SK-N-SH (cell line): ENCODE measurements around the gene OR4D11.

Experiments
- EP300 ChIP-seq, 2 experiments: IDR thresholded peaks; 2 replicates each; pipeline versions ENCODE4 v1.4.0 to v1.6.1; 2012; ENCODE audit warnings: borderline replicate concordance in 1 of 2, low read depth in 1 of 2, low read length in 1 of 2
- TF ChIP-seq, protein P1 (sequence below): fragments of 200-600 bp; sonication (generic); IDR thresholded peaks from 2 replicates; pipeline ENCODE4 v1.6.1; 2017; ENCODE audit warnings: antibody characterized with exemption, mild to moderate bottlenecking, moderate library complexity
- TF ChIP-seq, protein P2 (sequence below): IDR thresholded peaks from 2 replicates; pipeline ENCODE4 v1.4.0; 2012; ENCODE audit warnings: low read depth, borderline replicate concordance

DNA sequence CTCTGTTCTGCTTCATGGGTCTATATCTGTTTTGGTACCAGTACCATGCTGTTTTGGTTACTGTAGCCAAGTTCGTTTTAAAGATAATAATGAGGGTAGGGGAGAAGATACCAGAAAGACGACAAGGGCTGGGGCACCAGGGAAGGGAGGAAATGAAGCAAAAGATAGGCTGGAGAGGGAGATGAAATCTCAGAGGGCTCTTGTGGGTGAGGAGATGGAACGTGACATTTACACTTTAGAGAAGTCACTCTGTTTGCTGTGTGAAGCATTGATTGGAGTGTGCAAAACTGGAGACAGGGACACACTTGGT, 41.4 kb downstream of the OR4D11 start:
- TF ChIP-seq, protein P1, sequence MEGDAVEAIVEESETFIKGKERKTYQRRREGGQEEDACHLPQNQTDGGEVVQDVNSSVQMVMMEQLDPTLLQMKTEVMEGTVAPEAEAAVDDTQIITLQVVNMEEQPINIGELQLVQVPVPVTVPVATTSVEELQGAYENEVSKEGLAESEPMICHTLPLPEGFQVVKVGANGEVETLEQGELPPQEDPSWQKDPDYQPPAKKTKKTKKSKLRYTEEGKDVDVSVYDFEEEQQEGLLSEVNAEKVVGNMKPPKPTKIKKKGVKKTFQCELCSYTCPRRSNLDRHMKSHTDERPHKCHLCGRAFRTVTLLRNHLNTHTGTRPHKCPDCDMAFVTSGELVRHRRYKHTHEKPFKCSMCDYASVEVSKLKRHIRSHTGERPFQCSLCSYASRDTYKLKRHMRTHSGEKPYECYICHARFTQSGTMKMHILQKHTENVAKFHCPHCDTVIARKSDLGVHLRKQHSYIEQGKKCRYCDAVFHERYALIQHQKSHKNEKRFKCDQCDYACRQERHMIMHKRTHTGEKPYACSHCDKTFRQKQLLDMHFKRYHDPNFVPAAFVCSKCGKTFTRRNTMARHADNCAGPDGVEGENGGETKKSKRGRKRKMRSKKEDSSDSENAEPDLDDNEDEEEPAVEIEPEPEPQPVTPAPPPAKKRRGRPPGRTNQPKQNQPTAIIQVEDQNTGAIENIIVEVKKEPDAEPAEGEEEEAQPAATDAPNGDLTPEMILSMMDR, result no peak
- TF ChIP-seq, protein P2, sequence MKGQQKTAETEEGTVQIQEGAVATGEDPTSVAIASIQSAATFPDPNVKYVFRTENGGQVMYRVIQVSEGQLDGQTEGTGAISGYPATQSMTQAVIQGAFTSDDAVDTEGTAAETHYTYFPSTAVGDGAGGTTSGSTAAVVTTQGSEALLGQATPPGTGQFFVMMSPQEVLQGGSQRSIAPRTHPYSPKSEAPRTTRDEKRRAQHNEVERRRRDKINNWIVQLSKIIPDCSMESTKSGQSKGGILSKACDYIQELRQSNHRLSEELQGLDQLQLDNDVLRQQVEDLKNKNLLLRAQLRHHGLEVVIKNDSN, result no peak
- no peak for TF ChIP-seq EP300 (IDR thresholded peaks at IDR 0.05; ENCODE audit: borderline replicate concordance in 1 of 2, low read depth in 1 of 2, low read length in 1 of 2)
